K562 (cell line): Measurements from ENCODE around the gene PRKCE. TPM values are rescaled to one million over a fixed set of nuclear protein-coding genes. Genes with fewer than 3 reads are reported as not detected.

Experiments used
- ASH1L ChIP-seq: fragments of 450-650 bp; IDR thresholded peaks from 2 replicates; pipeline ENCODE4 v1.6.1; 2018; ENCODE audit warnings: borderline replicate concordance, mild to moderate bottlenecking, low read depth; ENCODE audit not compliant: partially characterized antibody
- ELF2 ChIP-seq: fragments of 250-450 bp; sonication (Bioruptor Pico); IDR thresholded peaks from 2 replicates; pipeline ENCODE4 v1.5.0; 2021; ENCODE audit warnings: mild to moderate bottlenecking
- ETV6 ChIP-seq, 3 experiments: fragments of 150-350 bp in 1 of 3; sonication (generic) in 1 of 3; formaldehyde crosslinking in 1 of 3; IDR thresholded peaks; 2 replicates each; pipeline versions ENCODE4 v1.6.1 to v1.8.0; 2014 to 2022; ENCODE audit warnings: borderline replicate concordance in 2 of 3, low read depth in 2 of 3, antibody characterized with exemption in 1 of 3, low read length in 1 of 3, mild to moderate bottlenecking in 1 of 3, missing genetic modification reagents in 1 of 3
- ILK ChIP-seq: fragments of 450-650 bp; IDR thresholded peaks from 2 replicates; pipeline ENCODE4 v1.6.1; 2016; ENCODE audit warnings: missing genetic modification characterization, low read depth, mild to moderate bottlenecking, missing compliant biosample characterization, moderate library complexity, borderline replicate concordance
- PTTG1 ChIP-seq: fragments of 450-650 bp; IDR thresholded peaks from 2 replicates; pipeline ENCODE4 v1.6.1; 2016; ENCODE audit warnings: low read depth, mild to moderate bottlenecking, missing genetic modification characterization, missing compliant biosample characterization
- SREBF1 ChIP-seq: fragments of 150-350 bp; IDR thresholded peaks from 2 replicates; pipeline ENCODE4 v1.6.1; 2014; ENCODE audit warnings: antibody characterized with exemption, low read depth, low read length, borderline replicate concordance
- ZNF449 ChIP-seq: fragments of 250-450 bp; sonication (Bioruptor Pico); IDR thresholded peaks from 2 replicates; pipeline ENCODE4 v1.8.0; 2022; ENCODE audit warnings: moderate library complexity, mild to moderate bottlenecking, inconsistent platforms
- ZNF766 ChIP-seq: fragments of 200-800 bp; sonication (Bioruptor generic); conservative IDR thresholded peaks from 2 replicates; pipeline ENCODE4 v1.6.1; 2016; ENCODE audit warnings: missing genetic modification characterization, missing compliant biosample characterization
- ZNF830 ChIP-seq: fragments of 250-450 bp; sonication (Bioruptor Pico); IDR thresholded peaks from 2 replicates; pipeline ENCODE4 v1.5.0; 2021; ENCODE audit warnings: mild to moderate bottlenecking
- polyA plus RNA-seq, 8 experiments: library from polyadenylated mRNA; depleted of rRNA in 4 of 8; stranded (reverse) in 5 of 8; unstranded in 3 of 8; fragments of >200 nt; fragmentation: Nextera tagmentation in 2 of 8; fragmentation: Illumina TruSeq in 1 of 8; extraction: Ambion mirVana in 2 of 8; extraction: Trizol in 1 of 8; gene quantifications; 2 replicates each; pipeline versions ENCODE4 v1.2.1 to v1.2.3, GENCODE V29; 2011 to 2014; ENCODE audit warnings: inconsistent platforms in 1 of 8, missing spikeins in 1 of 8
- total RNA-seq, 7 experiments: library from RNA; depleted of rRNA in 6 of 7; stranded (reverse); fragments of >200 nt in 6 of 7; fragmentation: Illumina TruSeq in 2 of 7; extraction: Trizol in 2 of 7; gene quantifications; 2 replicates each; pipeline versions ENCODE4 v1.2.1 to v1.2.3, GENCODE V29; 2011 to 2021; ENCODE audit warnings: low replicate concordance in 1 of 7
- TF ChIP-seq, protein P1 (sequence below): fragments of 250-450 bp; sonication (Bioruptor Pico); IDR thresholded peaks from 2 replicates; pipeline ENCODE4 v1.8.0; 2021; ENCODE audit warnings: mild to moderate bottlenecking, moderate library complexity
- TF ChIP-seq, protein P2 (sequence below): fragments of 200-800 bp; sonication (Bioruptor generic); IDR thresholded peaks from 2 replicates; pipeline ENCODE4 v1.6.1; 2016; ENCODE audit warnings: missing genetic modification characterization, missing compliant biosample characterization

The PRKCE gene
- total and polyA plus RNA-seq, 9 of the 15 experiments (the other 6 are each of a cell fraction or from before 2014, with no cell fraction given), result 0.06 to 1.0 (median 0.22) TPM; not detected in 1

- TF ChIP-seq ZNF449 (no peak), ZNF766 (CRISPR knock-in tag) (no peak), ELF2 (no peak), ILK (no peak), PTTG1 (tag) (no peak), ETV6 (IDR thresholded peaks at IDR 0.05; ENCODE audit: borderline replicate concordance in 1 of 2, low read depth in 2 of 2, low read length in 1 of 2) (no peak), ETV6 (CRISPR knock-in tag; IDR thresholded peaks at IDR 0.05; ENCODE audit: borderline replicate concordance) (no peak), SREBF1 (no peak), ZNF830 (CRISPR knock-in tag) (no peak), ASH1L (no peak)
- TF ChIP-seq, protein P1, sequence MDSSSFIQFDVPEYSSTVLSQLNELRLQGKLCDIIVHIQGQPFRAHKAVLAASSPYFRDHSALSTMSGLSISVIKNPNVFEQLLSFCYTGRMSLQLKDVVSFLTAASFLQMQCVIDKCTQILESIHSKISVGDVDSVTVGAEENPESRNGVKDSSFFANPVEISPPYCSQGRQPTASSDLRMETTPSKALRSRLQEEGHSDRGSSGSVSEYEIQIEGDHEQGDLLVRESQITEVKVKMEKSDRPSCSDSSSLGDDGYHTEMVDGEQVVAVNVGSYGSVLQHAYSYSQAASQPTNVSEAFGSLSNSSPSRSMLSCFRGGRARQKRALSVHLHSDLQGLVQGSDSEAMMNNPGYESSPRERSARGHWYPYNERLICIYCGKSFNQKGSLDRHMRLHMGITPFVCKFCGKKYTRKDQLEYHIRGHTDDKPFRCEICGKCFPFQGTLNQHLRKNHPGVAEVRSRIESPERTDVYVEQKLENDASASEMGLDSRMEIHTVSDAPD (CRISPR knock-in tag), result no peak
- TF ChIP-seq, protein P2, sequence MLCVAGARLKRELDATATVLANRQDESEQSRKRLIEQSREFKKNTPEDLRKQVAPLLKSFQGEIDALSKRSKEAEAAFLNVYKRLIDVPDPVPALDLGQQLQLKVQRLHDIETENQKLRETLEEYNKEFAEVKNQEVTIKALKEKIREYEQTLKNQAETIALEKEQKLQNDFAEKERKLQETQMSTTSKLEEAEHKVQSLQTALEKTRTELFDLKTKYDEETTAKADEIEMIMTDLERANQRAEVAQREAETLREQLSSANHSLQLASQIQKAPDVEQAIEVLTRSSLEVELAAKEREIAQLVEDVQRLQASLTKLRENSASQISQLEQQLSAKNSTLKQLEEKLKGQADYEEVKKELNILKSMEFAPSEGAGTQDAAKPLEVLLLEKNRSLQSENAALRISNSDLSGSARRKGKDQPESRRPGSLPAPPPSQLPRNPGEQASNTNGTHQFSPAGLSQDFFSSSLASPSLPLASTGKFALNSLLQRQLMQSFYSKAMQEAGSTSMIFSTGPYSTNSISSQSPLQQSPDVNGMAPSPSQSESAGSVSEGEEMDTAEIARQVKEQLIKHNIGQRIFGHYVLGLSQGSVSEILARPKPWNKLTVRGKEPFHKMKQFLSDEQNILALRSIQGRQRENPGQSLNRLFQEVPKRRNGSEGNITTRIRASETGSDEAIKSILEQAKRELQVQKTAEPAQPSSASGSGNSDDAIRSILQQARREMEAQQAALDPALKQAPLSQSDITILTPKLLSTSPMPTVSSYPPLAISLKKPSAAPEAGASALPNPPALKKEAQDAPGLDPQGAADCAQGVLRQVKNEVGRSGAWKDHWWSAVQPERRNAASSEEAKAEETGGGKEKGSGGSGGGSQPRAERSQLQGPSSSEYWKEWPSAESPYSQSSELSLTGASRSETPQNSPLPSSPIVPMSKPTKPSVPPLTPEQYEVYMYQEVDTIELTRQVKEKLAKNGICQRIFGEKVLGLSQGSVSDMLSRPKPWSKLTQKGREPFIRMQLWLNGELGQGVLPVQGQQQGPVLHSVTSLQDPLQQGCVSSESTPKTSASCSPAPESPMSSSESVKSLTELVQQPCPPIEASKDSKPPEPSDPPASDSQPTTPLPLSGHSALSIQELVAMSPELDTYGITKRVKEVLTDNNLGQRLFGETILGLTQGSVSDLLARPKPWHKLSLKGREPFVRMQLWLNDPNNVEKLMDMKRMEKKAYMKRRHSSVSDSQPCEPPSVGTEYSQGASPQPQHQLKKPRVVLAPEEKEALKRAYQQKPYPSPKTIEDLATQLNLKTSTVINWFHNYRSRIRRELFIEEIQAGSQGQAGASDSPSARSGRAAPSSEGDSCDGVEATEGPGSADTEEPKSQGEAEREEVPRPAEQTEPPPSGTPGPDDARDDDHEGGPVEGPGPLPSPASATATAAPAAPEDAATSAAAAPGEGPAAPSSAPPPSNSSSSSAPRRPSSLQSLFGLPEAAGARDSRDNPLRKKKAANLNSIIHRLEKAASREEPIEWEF (CRISPR knock-in tag), result no peak
- TF ChIP-seq, all 486 proteins: peak for 0
Observed at GRCh38 chr2:45814951-45815621, 163.6 kb downstream of the PRKCE start (continued).
